Activated naive CD4-positive, alpha-beta T cell treated with anti-CD3 and anti-CD28 coated beads, Interleukin-2, amount 50 U/mL, for 16 hours (primary cell): ENCODE data around the gene APH1A.
"Not testable (repeated sequence)": the region's sequence is repeated elsewhere in the genome, so short reads cannot be mapped to it uniquely, and the experiment has no call there.

Experiments used
- DNase-seq: peaks from one replicate; pipeline ENCODE4 v3.0.0-alpha.2; 2020

Gene APH1A

GRCh38 chr1:150267896-150268295 lies 920 bp downstream of the APH1A start:
- DNase-seq: no peak

- DNase-seq: no peak
Observed at GRCh38 chr1:150263549-150263948, 5.3 kb downstream of the APH1A start.

- no peak for DNase-seq
Observed at GRCh38 chr1:150262388-150263320, 6.2 kb downstream of the APH1A start.

GRCh38 chr1:150261367-150261766 lies 7.4 kb downstream of the APH1A start:
- no peak for DNase-seq

- DNase-seq: no peak
Observed at GRCh38 chr1:150259758-150260669, 8.8 kb downstream of the APH1A start.

- DNase-seq: no peak
Observed at GRCh38 chr1:150259217-150259616, 9.6 kb downstream of the APH1A start.

GRCh38 chr1:150257624-150258585 lies 10.9 kb downstream of the APH1A start, which contains the start of gene CA14:
CA14 (plus strand) TSS chr1:150257774; CDS start chr1:150258129, 355 bp downstream.
- no peak for DNase-seq

GRCh38 chr1:150256554-150257341 lies 12.1 kb downstream of the APH1A start:
- DNase-seq: no peak

- no peak for DNase-seq
Observed at GRCh38 chr1:150256198-150256553, 12.6 kb downstream of the APH1A start.

GRCh38 chr1:150249936-150250335 lies 18.9 kb downstream of the APH1A start:
- no peak for DNase-seq

- no peak for DNase-seq
Observed at GRCh38 chr1:150243003-150243402, 25.8 kb downstream of the APH1A start.

GRCh38 chr1:150237746-150238145 lies 31.1 kb downstream of the APH1A start:
- no peak for DNase-seq

GRCh38 chr1:150237176-150237575 lies 31.6 kb downstream of the APH1A start:
- DNase-seq: not testable (repeated sequence)

- no peak for DNase-seq
Observed at GRCh38 chr1:150236614-150237100, 32.2 kb downstream of the APH1A start.

GRCh38 chr1:150235852-150236613 lies 32.8 kb downstream of the APH1A start, which contains the start of gene ANP32E:
ANP32E (minus strand) TSS chr1:150236112; CDS start chr1:150235786, 326 bp downstream.
- peak; percentile 91 for DNase-seq

- peak; percentile 36 for DNase-seq
Observed at GRCh38 chr1:150235294-150235851, 33.4 kb downstream of the APH1A start.

GRCh38 chr1:150234566-150235293 lies 34.1 kb downstream of the APH1A start:
- peak; percentile 83 for DNase-seq

GRCh38 chr1:150234309-150234565 lies 34.6 kb downstream of the APH1A start:
- no peak for DNase-seq
